Cardiac muscle cell (in vitro differentiated cells and primary cell): ENCODE data around the gene ZMYND19. TPM values are rescaled to one million over a fixed set of nuclear protein-coding genes. Genes with fewer than 3 reads are reported as not detected.

ENCODE experiments used
- DNase-seq, 2 donors: peaks; one replicate each; pipeline versions ENCODE4 v3.0.0 to v3.0.0-alpha.2; 2010 to 2017; ENCODE audit warnings: low read depth in 1 of 2, low spot score in 1 of 2
- H3K27ac ChIP-seq: fragments of 200-600 bp; sonication (generic); 2 replicates; pipeline ENCODE4 v1.5.1; 2016
- H3K27me3 ChIP-seq: fragments of 200-600 bp; sonication (generic); 2 replicates; pipeline ENCODE4 v1.6.0; 2016; ENCODE audit warnings: control low read depth
- H3K36me3 ChIP-seq: fragments of 200-600 bp; sonication (generic); 2 replicates; pipeline ENCODE4 v1.5.1; 2016; ENCODE audit warnings: control low read depth
- H3K4me1 ChIP-seq: fragments of 200-600 bp; sonication (generic); 2 replicates; pipeline ENCODE4 v1.8.1; 2017; ENCODE audit warnings: low read depth, mild to moderate bottlenecking, mixed run types
- H3K4me3 ChIP-seq: fragments of 200-600 bp; sonication (generic); 2 replicates; pipeline ENCODE4 v1.5.1; 2016; ENCODE audit warnings: mild to moderate bottlenecking
- H3K9me3 ChIP-seq: fragments of 200-600 bp; sonication (generic); 2 replicates; pipeline ENCODE4 v1.5.1; 2017; ENCODE audit warnings: low read depth, mild to moderate bottlenecking, control low read depth
- polyA plus RNA-seq: library from polyadenylated mRNA; unstranded; fragments of >200 nt; fragmentation: Nextera tagmentation; extraction: Ambion mirVana; gene quantifications from 2 replicates; pipeline ENCODE4 v1.2.1, GENCODE V29; 2016
- total RNA-seq: library from RNA; depleted of rRNA; stranded (reverse); fragments of >200 nt; gene quantifications from 2 replicates; pipeline ENCODE4 v1.2.3, GENCODE V29; 2016
- TF ChIP-seq, protein P1 (sequence below): IDR thresholded peaks from 2 replicates; pipeline ENCODE4 v1.5.1; 2012; ENCODE audit warnings: low read depth, mild to moderate bottlenecking, low read length

ZMYND19 gene
- total and polyA plus RNA-seq, 2 experiments from 2014 or later: 35.3 to 48.1 TPM

DNA sequence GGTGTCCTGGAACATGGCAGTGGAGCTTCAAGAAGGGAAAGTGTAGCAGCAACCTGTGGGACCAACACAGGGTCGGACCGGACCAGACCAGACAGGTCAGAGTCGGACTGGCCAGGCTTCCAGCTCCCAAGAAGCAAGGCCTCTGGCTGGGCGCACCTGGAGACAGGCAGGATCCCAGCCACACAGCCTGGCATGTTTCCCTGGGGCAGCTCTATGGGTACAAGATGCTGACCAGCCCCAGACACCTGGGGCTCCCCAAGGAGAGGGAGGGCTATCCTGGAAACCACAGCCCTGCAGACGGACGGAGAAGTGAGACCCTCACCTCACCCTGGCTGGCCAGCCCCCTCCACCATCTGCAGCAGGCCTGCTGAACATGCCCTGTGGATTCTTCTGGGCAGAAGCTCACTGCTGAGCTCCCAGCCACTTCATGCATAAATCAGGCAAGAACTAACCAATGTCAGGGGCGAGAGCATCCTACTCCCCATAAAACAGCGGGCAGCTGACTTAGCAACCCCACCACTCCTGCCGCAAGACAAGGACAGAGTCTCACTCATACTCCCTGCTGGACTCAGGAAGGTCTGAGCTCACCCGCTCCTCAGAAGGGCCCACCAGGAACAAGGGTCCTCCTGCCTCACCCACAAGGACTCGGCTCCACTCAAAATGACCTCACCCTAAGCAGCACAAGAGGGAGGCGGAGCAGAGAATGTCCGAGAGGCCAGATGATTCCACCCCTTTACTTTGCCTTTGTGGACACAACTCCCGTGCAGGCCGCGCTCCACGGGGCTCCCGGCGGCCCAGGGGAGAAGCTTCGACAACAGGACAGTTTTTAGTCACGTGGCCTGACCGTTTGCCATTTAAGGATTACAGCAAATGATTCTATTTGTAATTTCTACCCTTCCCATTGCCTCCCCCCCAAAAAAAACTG is 8.7 kb downstream of the ZMYND19 start:
- no peak for DNase-seq
- H3K4me1 ChIP-seq: peaks cover 14% of the 10 kb centered on the region
- H3K9me3 ChIP-seq: no peaks in the 10 kb centered on the region
- TF ChIP-seq, protein P1, sequence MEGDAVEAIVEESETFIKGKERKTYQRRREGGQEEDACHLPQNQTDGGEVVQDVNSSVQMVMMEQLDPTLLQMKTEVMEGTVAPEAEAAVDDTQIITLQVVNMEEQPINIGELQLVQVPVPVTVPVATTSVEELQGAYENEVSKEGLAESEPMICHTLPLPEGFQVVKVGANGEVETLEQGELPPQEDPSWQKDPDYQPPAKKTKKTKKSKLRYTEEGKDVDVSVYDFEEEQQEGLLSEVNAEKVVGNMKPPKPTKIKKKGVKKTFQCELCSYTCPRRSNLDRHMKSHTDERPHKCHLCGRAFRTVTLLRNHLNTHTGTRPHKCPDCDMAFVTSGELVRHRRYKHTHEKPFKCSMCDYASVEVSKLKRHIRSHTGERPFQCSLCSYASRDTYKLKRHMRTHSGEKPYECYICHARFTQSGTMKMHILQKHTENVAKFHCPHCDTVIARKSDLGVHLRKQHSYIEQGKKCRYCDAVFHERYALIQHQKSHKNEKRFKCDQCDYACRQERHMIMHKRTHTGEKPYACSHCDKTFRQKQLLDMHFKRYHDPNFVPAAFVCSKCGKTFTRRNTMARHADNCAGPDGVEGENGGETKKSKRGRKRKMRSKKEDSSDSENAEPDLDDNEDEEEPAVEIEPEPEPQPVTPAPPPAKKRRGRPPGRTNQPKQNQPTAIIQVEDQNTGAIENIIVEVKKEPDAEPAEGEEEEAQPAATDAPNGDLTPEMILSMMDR: no peak
- H3K27me3 ChIP-seq: no peaks in the 10 kb centered on the region
- peaks cover 9% of the 10 kb centered on the region for H3K36me3 ChIP-seq
- H3K4me3 ChIP-seq: no peak overlapping the region
- H3K27ac ChIP-seq: no peak overlapping the region

DNA sequence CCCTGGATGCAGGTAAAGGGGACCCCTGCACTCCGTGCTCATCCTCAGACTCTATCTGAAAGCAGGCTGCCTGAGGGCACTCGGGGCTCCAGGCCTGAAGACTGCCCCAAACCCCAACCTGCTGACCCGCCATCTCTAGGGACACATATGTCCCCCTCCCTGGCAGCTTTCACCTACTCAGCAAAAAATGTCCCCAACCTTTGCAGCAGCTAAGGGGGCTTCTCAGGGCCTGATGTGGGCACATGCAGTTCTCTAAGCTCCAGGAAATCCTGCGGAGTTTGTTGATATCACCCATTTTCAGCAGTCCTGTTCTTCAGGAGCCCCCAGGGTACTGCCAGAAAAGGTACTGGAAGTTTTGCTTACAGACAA is 9.4 kb downstream of the ZMYND19 start:
- no peak for DNase-seq
- H3K4me1 ChIP-seq: peaks cover 21% of the 10 kb centered on the region
- TF ChIP-seq, protein P1: no peak
- H3K36me3 ChIP-seq: peaks cover 8% of the 10 kb centered on the region
- H3K4me3 ChIP-seq: no peak overlapping the region
- no peaks in the 10 kb centered on the region for H3K9me3 ChIP-seq
- no peaks in the 10 kb centered on the region for H3K27me3 ChIP-seq
- no peak overlapping the region for H3K27ac ChIP-seq

DNA sequence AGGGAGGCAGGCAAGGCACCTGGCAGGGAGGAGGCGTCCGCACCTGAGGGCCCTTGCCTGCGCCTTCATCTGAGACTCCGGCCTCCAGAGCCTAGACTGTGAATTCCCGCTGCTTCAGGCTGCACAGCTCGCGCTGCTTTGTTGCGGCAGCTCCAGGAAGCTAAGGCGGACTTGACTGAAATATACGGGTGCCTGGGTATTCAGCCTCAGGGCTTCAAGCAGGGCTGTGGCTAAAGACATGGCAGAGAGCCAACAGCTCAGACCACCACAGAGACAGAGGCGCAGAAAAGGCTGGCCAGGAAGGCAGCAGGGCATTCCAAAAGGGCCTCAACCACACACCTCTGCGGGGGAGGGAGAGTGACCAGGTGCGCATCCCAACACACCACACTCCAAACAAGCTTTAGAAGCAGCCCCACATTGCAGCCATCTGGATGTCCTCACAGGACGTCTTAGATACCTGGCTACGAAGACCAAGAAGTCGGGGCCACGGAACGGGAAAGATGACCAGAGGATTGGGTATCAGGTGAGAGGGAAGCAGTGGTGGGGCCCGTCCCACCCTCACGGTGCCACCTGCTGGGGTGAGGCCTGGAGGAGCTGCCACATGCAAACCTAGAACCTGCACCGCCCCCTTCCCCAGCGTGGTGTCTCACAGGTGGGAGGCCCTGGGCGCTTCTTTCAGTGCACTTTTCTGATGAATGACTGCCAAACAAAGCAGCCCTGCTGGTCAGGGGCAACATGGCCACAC is 9.9 kb downstream of the ZMYND19 start:
- no peaks in the 10 kb centered on the region for H3K9me3 ChIP-seq
- no peak overlapping the region for H3K4me3 ChIP-seq
- H3K27ac ChIP-seq: no peak overlapping the region
- no peak for DNase-seq
- H3K36me3 ChIP-seq: peaks cover 2% of the 10 kb centered on the region
- TF ChIP-seq, protein P1: no peak
- peaks cover 27% of the 10 kb centered on the region for H3K4me1 ChIP-seq
- H3K27me3 ChIP-seq: no peaks in the 10 kb centered on the region

DNA sequence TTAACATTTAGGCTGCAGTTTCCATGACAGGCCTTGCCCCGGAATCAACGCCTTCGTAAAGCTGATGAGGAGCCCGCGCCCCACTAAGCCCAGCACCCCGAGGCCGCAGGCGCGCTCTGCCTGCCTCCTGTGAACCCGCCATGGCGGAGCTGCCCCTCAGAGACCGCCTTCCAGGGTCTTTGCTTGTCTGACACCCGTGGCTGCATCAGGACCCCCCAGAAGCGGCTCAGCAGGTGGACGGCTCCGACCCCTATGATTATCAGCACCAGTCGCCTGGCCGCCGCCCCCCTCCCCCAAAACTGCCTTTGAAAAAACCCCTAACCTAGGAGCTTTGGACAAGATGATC is 11.1 kb downstream of the ZMYND19 start:
- no peaks in the 10 kb centered on the region for H3K36me3 ChIP-seq
- H3K27me3 ChIP-seq: no peaks in the 10 kb centered on the region
- no peak overlapping the region for H3K27ac ChIP-seq
- peak overlapping the region; percentile 81 for H3K4me3 ChIP-seq
- no peaks in the 10 kb centered on the region for H3K9me3 ChIP-seq
- DNase-seq: no peak
- peaks cover 29% of the 10 kb centered on the region for H3K4me1 ChIP-seq
- TF ChIP-seq, protein P1: no peak

DNA sequence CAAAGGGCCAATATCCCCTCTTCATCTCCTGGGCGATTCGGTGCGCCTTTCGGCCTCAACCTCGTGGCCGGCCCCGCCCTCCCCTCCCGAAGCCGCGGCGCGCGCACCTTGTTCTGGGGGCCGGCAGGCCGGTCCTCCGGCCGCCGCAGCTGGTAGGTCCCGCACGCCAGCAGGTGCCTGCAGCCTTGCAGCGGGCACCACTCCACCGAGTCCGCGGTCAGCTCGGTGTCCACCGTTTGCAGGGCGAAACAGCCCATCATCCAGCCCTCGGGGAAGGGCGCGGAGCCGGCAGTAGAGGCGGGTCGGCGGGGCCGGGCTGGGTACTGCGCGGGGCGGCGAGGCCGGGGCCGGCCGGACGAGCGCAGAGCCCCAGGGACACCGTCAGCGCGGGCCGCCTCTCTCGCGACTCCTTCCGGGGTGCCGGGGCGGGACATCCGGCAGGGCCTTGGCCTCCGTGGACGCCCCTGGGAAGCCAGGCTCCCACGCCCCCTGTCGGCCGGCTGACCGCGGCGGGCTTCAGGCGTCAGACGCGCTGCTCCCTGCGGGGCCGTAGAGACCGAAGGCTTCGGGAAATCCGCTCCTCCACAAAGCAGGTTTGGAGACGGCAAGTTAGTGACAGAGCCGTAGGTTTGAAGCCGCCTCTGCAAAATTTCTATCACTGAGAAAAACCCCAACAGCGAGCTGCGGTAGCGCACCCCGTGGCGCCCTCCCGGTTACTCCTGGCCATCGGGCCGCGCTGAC is 11.6 kb downstream of the ZMYND19 start, which contains the start of gene DPH7:
Gene DPH7 (minus strand): TSS at position 408 of the 741 bp plus-strand sequence. CDS start 148 bp downstream, at position 260.
- Histone ChIP-seq H3K27me3 (no peaks in the 10 kb centered on the region), H3K4me1 (peaks cover 29% of the 10 kb centered on the region), H3K4me3 (peak within 1 kb of the TSS; percentile 81), H3K36me3 (no peaks in the 10 kb centered on the region), H3K27ac (peak within 1 kb of the TSS; percentile 84), H3K9me3 (no peaks in the 10 kb centered on the region)
- DNase-seq: peak; percentile 95 to 97
- TF ChIP-seq, protein P1: peak; percentile 91
